Measurements from ENCODE around the gene KCTD12.
A peak's percentile ranks its signal among the peaks of the same experiment; 100 is the strongest.

The KCTD12 gene

DNA sequence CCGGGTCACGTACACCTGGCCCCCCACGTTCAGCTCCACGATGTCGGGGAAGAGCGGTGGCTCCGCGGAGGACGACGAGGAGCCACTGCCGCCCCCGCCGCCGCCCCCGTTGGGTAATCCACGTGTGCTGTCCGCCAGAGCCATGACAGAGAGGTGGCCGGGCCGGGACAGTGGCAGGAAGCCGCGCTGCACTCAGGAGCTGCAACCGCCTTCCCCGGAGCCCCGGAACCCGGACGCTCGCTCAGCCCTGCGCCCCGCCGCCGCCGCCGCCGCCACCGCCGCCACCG lies 257 bp downstream of the KCTD12 start:
- DNase-seq, result peak in 1 of 6 experiments; percentile 54

DNA sequence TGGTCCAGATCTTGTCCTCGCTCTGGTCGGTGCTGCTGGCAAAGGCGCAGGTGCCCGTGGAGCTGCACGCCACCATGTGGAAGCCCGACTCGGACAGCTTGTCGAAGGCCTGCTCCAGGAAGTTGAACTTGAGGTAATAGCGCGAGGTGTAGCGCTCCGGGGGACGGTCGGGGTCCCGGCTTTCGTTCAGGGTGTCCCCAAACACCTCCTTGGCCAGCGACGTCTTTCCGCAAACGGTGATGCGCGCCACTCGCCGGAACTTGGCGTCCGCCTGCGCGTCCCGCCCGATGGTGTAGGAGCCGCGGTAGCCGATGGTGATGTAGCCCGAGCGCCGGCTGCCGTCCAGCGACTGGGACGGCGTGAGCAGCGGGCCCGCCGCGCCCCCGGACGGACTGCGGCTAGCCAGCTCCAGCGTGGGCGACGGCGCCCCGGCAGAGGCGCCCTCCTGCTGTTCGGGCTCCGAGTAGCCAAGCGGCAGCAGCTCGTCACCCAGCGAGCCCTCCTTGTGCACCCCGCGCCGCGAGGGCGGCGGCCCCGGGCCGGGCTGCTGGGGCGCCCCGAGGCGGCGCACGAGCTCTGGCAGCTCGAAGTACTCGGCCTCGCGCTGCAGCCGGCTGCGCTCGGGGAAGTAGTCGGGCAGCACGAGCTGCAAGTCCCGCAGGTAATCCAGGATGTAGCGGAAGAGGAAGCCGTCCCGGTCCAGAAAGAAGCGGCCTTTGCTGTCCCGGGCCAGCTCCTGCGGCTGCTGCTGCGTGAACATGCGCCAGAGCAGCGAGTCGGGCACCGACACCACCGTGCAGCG lies 801 bp downstream of the KCTD12 start:
- peak; percentile 31 to 83 (median 60) for DNase-seq

DNA sequence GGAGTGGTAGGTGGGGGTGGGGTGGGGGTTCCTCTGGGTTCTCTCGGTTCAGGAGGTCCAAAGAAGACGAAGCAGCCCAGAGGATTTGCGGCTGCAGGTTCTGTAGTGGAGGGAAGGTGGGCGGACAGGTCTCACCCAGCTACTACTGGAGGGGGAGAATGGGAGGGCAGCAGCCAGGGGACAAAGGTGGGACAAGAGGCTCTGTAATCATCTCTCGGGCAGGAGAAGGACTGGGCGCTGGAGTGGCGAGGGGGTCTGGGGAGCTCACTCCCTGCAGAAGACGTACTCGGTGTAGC lies 1.4 kb downstream of the KCTD12 start:
- DNase-seq, result no peak

DNA sequence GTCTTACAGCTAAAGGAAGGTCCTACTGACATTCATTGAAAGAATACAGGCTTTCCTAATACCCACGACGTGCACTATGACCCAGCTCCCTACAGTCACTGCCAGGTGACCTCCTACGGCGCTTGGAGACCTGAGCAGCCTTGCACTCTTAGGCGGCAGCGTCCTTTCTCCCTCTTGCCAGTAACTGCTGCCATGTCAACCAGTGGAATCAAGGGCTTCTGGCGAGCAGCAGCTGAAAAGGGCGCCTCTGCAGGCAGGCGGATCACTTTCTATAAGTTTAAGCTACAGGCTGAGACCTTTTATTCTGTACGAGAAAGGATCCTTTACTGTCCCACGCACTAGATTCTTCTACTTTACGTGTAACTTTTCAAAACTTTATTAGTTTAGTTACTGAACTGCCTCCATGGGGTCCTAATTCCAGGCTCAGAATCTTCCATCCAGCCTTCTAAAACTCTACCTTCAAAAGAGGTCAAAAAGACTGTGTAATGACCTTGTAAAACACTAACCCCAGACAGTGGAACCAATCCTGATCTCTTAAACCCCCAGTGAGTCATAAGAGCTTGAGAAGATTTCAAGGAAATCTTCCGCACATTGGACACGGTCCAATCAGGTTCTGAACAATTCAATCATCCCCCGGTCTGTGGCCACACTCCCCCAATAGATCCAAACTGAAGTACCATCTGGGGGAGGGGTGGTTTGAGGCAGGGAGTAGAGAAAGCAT lies 1.9 kb downstream of the KCTD12 start:
- peak in 2 of 6 experiments; percentile 1 to 26 for DNase-seq

DNA sequence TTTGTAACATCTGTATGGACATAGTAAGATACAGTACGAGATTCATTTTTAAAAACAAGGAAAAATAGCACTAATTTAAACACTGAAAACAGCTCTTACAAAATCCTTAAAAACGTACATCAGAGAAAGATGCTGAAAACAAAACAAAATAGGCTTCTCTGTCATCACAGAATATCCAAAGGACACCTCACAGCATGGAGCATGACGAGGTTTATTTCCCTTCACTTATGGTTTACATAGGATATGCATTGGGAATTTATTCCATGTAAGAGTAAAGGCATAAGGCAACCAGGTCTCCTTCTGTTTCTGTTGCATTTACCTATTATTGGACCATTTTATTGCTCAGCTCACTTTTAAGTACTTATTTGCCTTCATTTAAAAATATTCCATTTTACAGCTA lies 3.0 kb downstream of the KCTD12 start:
- no peak for DNase-seq

DNA sequence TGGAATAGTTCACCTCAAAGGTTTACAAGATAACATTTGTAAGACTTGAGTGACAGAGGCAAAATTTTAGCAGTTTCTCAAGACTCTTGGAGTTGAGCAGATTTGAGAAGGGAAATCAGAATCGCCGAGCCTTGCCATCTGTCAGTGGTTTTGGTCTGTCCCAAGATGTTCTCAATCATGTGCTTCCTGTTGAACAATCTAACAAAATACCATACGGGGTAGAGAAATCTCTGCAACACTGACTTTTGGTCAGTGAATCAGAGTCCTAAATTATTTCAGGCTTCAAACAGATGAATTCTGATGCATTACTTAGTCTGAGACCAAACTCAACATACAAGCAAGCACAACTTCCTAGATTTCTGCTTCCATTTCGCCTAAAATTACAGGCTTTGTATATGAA lies 3.8 kb downstream of the KCTD12 start:
- DNase-seq, result no peak

DNA sequence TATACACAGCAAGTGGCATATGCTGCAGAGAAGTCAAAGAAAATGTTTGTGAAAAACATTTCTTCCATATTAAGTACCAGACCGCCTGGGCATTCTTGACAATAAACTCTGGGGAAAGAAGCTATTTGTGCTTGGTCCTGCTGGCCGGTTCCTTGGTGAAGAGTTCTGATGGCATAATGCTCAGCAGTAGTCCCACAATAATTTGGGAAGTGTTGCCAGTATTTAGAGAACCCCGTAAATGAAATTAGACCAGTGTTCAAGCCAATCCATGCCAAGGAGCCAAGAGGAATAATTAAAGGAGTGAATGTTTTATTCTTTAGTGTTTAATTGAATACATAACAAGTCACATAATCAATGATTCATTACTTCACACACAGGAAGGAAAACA lies 6.3 kb downstream of the KCTD12 start:
- no peak for DNase-seq

DNA sequence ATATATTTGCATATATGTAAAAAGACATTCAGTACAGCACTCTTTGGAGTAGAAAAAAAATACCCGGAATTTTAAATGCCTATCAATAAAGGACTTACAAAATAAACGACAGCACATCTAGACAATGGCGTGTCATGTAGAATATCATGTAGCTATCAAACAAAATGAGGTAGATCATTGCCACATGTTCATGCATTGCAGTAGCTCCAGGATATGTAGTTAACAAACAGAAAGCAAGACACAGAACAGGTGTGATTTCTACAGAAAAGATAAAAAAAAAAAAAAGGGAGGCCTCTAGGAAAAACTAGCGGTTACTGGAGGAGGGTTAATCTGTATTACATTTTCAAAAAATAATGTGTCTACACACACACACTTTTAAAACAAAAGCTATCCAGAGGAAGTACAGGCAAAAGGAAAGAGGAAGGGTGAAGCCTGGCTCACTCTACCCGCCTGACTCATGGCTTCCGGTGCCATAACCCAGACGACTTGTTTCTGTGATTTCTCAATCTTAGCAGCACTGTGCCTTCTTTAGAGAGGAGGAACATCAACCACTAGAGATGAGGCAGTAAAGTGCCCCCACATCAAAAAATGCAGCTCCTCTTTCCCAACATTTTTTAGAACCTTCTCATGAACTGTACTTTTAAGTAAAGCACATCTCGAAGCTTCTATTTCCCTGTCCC lies 6.9 kb downstream of the KCTD12 start:
- DNase-seq, result peak; percentile 6 to 65 (median 36)

DNA sequence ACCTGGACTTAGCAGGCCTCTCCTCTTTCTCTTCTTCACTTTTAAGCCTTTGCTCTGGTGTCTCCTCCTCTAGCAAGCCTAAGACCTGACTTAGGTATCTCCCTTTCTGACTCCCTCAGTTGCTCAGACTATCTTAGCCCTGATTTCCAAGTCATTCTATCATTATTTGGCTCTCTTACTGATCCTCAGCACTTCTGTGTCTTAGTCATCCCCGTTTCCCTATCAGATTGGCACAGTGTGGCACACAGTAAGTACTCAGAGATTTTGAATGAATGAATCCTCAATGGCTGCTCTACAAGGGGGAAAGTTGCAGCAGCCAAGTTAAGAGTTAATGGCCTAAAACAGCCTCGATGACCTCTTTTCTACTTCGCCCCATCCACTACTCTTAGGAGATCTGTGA lies 8.2 kb downstream of the KCTD12 start:
- DNase-seq, result no peak

DNA sequence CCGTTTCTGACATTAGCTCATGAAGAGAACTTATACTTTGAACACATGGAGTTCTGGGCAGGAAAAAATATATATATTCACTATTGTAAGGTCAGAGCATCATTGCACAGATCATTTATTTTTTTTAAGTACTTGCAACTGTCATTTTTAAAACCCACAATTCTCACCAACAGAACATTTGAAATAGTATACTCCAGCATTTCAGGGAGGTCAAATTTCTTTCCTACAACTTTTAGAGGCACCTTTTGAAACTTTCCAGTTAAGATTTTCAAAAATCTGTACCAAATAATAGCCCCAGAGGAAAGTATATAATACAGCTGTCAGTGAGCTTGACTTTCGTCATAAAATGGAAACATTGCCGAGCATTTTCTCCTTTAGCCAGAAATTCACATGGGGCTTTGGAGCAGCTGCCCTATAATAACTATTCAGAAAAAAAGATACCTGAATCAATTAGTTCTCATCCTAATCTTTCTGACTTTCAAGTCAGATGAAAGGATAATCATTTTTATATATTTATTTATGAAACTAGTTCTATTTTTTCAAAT lies 10.9 kb downstream of the KCTD12 start:
- DNase-seq, result no peak

DNA sequence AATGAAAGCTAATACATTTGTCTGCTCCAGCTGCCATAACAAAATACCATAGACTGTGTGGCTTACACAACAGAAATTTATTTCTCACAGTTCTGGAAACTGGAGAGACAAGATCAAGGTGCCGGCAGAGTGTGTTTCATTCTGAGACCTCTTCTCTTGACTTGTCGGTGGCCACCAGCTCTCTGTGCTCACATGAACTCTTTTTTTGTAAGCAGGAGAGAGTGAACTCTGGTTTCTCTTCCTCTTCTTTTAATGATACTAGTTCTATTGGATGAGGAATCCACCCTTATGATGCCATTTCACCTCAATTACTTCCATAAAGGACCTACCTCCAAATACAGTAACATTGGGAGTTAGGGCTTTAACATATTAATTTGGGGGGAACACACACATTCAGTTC lies 11.7 kb downstream of the KCTD12 start:
- no peak for DNase-seq

DNA sequence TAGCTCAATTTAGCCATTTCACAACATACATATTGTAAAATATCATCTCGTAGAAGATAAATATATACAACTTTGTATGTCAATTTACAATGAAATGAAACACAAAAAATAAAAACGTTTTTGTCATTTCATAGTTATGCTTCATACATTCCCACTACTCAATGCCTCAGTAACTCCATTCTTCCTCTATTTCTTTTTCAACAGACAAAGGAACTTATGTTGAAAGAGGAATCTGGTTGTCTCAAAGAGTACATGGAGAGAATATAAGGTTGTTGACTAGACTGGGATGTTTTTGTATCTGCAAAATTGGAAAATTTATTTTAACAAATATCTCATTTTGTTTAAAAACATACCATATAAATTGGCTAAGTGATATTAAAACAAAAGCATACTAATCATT lies 12.8 kb downstream of the KCTD12 start:
- no peak for DNase-seq

DNA sequence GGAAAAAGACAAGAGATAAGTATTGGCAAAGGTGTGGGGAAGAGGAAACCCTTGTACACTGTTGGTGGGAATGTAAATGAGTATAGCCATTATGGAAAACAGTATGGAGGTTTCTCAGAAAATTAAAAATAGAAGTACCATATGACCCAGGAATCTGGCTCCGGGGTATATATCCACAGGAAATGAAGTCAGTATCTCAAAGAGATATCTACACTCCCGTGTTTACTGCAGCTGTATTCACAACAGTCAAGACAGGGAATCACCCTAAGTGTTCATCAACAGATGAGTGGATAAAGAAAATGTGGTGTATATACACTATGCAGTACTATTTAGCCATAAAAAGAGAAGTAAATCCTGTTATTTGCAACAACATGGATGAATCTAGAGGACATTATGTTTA lies 13.5 kb downstream of the KCTD12 start:
- DNase-seq, result no peak

DNA sequence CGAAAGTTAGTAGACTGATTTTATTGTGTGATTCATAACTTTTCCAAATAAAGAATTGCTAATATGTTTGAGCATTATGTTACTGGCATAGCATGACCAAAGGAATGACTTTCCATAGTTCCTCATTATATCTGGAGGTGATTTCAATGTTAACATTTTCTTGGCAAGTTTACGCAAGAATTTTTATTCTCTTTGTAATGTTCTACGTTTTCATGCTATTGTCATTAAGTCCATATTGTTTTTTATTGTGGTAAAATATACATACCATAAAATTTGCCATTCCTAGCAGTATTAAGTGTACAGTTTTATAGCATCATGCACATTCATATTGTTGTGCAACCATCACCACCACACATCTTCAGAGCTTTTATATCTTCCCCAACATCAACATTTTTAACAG lies 14.8 kb downstream of the KCTD12 start:
- no peak for DNase-seq

DNA sequence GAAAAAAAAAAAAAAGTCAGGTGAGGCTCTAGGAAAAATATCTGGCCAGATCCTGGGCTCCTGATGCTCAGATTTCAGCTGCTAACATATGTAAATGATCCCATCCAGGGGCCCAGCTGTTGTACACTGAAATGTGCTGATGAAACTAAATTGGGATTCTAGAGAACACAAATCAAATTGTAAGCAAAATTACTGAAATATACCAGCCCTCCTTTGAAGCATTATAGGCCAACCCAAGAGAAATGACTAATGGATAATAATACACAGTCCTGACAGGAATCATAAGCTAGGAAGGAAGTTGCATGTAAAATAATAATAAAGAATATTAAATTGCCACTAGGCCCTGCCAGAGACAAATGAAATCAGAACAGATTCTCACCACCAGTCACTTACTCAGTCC lies 17.8 kb downstream of the KCTD12 start:
- no peak for DNase-seq

DNA sequence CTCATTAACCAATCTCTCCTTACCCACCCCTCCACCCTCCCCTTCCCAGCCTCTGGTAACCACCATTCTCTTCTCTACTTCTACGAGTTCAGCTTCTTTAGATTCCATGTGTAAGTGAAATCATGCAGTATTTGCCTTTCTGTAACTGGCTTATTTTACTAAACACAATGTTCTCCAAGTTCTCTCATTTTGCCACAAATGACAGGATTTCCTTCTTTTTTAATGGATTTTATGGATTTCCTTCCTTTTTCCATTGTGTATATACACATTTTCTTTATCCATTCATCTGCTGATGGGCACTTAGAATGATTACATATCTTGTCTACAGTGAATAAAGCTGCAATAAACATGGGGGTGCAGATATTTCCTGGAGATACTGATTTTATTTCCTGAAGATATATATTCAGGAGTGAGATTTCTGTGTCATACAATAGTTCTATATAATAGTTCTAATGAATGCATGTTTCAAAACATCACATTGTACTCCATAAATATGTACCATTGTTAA lies 20.2 kb downstream of the KCTD12 start:
- DNase-seq, result no peak

DNA sequence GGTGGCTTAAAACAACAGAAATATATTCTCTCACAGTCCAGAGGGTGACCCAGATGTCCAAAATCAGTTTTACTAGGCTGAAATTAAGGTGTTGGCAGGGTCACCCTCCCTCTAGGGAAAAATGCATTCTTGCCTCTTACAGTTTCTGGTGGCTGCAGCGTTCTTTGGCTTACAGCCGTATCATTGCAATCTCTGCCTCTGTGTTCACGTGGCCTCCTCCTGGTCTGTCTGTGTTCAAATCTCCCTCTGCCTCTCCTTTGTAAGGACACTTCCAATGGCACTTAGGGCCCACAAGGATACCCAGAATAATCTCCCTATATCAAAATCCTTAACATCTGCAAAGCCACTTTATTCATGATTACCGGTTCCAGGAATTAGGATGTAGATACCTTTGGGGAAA lies 21.1 kb downstream of the KCTD12 start:
- no peak for DNase-seq

DNA sequence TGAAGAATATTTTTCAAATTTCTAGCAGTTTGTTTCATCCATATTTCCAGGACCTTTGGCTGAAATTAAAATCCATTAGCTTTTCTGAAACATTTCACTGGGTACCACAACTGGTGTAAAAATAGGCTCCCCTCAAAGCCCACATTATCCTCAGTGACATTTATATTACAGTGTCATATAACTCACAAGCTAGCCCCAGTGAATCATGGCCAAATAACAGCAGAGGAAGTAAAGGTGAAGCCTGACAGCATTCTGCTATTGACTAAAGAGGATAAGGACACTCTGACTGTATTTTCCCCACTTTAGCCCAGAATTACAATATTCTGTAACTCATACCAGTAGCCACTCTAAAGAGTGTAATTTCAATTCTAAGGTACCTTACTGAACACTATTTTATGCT lies 21.9 kb downstream of the KCTD12 start:
- no peak for DNase-seq

DNA sequence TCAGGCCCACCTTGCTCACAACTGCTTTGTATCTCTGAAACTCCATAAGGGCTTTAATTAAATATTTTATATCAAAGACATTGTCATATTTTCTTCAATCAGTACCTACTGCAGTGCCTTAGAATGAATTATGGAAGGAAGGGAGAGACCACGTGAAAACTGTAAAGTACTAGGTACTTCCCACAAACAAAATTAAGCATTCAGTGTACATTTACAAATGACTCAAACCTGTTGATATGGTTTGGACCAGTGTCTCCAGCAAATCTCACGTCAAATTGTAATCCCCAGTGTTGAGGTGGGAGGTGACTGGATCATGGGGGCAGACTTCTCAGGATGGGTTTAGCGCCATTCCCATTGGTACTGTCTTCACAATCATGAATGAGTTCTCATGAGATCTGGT lies 23.2 kb downstream of the KCTD12 start:
- DNase-seq, result no peak

DNA sequence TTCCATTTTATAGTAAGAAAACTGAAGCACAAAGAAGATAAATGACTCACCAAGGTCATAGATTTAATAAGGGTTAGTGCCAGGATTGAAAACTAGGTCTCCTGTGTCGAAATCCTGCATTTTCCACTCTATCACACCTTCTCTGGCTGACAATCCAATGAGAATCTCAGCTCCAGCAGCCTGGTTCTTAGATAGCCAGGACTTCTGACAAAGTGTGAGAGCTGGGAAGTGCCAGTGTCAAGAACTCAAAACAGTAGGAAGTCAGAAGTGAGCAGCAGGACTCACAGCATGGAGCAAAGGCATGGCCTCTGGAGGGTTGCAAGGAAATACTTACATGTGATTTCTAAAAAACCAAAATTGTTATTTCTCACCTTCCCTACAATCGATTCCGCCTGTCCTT lies 24.3 kb downstream of the KCTD12 start:
- DNase-seq, result no peak

DNA sequence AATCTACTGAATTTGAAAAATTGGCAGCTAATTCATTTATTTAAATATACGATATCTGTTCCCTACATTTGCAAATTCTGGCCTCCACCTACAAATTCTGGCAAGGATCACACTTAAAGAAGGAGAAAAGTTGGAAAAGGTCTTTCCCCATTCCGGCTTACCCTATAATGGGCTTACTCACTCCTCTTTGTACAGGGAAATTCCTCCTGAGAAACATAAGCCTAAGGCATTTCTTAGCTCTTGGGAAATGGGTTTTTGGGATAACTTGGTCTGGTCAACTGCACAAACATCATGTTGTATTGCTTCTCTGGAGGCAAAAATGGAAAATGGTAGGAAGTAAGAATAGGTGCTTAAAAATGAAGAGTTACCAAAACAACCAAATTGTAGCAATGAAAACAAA lies 25.5 kb downstream of the KCTD12 start:
- no peak for DNase-seq

DNA sequence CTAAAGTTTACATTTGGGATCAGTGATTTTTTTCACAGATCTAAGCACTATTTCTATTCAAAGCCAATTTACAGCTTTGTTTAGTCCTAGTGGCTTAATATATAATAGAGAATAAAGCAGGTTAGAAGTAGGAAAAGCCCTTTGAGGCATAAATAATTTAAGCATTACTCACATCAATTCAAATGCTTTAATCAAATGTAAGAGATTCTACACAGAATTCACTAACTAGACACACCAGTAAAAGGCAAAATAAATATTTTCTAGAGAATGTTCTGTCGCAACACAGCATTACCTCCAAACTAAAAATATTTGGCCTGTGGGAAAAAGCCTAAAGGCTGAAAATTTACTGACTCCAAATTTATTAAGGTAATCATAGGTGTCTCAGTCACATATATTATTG lies 31.3 kb downstream of the KCTD12 start:
- DNase-seq, result no peak

DNA sequence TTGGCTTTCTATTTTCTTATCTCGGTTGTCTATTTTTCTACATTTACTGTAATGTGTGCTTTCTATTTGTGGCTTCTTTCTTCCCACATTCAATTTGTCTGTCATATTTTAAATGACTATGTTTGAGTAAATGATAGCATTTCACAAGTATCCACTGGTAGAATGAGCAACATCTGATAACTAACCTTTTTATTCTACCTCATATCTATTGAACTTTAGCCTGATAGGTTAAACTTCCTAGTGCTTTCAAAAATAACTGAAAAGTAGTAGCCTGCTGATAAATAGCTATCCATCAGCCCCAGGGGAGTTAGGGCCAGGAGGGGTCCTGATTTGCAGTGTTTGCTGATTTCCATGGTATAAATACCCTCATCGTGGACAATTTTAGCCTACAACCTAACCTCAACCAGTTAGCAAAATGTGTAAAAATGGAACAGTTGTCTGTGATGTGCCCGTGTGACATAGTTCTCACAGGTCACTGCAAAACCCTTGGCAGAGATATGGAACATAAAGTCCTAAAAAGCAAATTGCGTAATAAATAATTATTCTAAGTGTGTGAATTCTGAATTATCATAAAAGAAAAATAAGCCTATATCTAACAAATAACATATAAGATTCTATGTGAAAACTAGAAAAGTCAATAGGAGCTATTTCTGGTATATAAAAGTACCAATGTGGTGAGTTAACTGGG lies 32.1 kb downstream of the KCTD12 start:
- no peak for DNase-seq
